GM18867 (cell line): ENCODE measurements around the gene OR7A10.

Source experiments
- ATAC-seq: cut with Tn5 transposase; IDR thresholded peaks from one replicate; pipeline ENCODE4 v1.9.1; 2021; ENCODE audit warnings: mild to moderate bottlenecking, moderate library complexity; ENCODE audit not compliant: unreplicated experiment

The OR7A10 gene

DNA sequence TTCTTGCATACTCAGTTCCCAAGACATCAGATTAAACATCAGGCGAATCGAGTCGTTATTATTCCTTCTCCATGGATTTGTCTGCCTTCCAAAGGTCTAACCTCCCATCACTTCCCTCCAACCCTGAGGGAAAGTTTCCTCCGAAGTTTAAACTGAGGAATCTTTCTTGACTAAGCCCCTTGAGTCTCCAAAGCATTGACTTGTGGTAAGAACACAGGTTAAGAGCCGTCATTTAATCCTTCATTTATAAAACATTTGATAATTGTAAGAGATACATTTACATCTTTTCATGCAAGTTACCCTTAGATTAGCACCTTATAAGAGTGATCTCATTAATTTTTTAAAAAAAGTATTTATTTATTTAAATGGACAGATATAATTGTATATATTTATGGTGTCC, at the start of gene OR7A10:
Gene OR7A10 (minus strand): TSS at position 101 of the 400 bp plus-strand sequence. CDS start 7,045 bp downstream, outside the sequence.
- no peak for ATAC-seq

DNA sequence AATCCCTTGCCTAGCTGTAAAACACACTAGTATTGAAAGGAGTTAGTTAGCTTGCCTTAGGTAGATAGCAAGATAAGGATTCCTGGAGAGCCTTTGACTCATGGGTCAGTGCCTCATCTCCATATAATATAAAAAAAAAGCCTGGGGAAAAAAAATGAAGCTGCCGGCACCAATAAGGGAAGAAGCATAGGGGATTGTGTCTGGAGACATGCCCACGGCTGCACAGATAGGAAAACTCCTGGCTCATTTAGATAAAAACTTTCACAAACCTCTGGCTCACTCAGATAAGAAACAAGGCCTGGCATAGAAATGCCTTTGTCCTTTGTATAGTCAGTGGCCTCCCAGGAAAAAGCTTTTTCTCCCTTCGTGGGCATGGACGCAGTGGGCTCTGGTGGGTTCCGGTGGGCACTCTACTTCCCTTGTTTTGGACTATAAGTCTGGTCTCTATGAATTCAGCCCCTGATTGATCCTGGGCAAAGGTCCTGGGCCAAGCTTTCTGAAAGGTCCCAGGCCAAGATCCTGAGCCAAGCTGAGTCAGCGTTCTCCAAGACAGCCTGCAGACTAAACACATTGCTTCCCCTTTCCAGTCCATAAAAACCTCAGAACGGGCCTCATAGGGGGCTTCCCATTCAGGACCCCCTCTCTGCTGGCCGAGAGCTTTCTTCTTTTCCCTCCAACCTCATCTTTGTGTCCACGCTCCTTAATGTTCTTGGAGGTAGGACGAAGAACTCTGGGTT, 42.1 kb upstream of the OR7A10 start:
- ATAC-seq: no peak

DNA sequence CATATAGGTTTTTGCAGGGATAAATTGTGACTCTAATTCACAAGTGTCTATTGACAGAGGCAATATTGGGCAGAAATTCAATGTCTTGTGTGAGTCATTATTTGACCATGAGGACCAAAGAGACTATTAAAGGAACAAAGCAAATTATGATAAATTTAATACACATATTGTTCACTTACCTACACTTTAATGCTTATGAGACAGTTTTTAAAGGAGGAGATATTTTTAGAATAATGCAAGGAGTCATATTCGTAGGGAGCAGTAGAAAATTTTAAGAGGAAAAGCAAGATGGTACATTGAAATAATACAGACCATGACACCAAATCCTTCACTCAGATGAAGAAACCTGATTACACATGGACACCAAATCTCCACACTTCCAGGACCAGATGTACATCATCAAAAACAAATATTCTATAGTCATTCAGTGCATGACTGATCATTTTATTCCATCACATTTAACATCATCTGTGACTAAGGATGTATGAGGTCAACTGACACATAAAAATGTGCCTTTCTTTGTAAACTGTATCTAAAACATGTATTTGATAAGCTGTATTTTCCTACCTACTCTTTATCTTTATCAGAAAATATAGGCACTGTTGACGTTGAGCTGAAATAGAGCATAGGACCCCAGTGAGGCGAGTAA, 41.4 kb upstream of the OR7A10 start:
- no peak for ATAC-seq

DNA sequence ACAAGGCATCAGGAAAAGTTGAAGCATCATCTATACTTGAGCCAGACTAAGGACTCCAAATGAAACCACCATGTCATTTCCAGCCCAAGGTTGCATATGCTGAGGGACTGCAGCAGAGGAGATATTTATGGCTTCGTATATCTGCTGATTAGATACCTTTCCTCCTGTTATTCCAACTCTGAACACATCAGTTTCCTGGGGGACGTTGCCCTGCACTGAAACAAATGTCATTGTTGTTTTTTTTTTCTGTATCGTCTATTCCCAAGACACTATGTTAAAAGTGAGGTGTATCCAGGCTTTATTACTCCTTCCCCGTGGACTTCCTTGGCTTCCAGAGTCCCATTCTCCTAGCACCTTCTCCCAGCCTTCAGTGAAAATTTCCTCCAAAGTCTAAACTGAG, 37.3 kb upstream of the OR7A10 start, which contains the start of gene OR7A17:
Gene OR7A17 (minus strand): TSS at position 101 of the 400 bp plus-strand sequence. CDS start 4,777 bp downstream, outside the sequence.
- no peak for ATAC-seq

DNA sequence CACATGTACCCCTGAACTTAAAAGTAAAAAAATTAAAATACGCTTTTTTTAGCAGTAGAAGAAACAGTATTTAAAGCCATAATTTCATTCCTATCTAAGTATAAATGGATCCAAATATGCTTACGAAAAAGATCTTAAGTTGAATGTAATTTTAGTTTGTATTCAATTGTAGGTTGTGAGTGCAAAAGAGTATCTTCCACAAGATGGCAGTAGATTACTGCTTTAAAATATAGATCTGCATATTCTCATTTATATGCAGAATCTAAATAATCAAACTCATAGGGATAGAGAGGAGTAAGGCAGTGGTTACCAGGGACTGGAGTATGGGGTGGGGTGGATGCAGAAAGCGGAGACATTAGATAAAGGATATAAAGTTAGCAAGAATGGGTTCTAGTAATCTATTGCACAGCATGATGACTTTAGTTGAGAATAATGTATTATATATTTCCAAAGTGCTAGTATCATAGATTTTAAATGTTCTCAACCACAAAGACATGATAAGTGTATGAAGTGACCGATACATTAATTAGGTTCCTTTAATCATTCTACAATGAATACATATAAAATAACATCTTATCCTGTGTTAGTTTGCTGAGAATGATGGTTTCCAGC, 23.0 kb upstream of the OR7A10 start:
- ATAC-seq: no peak

DNA sequence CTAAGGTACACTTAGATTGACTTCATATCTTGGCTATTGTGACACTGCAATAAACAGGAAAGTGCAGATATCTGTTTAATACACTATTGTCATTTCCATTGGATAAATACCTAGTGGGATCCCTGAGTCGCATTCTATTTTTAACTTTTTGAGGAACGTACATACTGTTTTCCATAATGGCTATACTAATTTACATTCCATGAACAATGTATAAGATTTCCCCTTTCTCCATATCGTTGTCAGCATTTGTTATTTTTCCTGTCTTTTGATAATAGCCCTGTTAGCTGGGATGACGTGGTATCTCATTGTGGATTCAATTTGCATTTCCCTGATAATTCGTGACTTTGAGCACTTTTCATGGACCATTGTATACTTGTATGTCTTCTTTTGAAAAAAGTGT, 19.8 kb upstream of the OR7A10 start:
- no peak for ATAC-seq

DNA sequence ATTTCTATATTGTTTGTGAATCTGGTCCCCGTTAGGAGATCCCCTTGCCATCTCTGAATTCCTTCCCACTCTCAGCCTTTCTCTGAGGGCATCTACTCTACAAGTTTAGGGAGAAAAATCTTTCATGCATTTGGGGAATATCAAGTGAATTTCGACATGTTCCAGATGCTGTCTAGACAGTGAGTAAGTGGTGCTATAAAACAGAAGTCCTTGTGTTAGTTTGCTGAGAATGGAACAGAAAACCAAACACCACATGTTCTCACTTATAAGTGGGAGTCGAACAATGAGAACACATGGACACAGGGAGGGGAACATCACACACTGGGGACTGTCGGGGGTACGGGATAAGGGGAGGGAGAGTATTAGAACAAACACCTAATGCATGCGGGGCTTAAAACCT, 5.1 kb downstream of the OR7A10 start:
- ATAC-seq: no peak

DNA sequence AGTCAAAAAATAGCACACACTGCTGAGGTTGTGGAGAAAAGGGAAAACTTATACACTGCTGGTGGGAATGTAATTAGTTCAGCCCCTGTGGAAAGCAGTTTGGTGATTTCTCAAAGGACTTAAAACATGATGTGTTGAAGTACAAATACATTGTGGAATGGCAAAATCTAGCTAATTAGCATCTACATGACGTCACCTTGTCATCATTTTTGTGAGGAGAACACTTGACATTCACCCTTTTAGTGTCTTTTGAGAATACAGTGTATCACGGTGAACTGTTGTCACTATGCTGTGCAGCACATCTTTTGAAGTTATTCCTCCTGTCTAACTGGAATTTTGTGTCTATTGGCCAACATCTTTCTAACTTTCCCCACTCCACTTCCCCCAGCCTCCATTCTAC, 5.6 kb downstream of the OR7A10 start:
- no peak for ATAC-seq

DNA sequence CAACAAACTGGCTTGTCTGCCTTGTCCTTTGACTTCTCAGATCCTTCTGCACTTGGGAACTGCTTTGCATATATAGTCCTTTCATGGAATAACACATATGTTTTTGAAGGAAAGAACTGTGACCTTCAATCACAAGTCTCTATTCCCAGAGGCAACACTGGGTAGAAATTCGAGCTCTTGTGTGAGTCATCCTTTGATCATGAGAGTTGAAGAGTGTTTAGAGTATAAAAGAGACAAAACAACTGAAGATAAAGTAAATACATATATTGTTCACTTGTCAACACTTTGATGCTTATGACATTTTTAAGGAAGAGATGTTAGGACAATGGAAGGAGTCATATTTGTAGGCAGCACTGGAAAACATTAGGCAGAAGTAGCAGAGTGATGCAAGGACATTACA, 8.5 kb downstream of the OR7A10 start:
- ATAC-seq: no peak

DNA sequence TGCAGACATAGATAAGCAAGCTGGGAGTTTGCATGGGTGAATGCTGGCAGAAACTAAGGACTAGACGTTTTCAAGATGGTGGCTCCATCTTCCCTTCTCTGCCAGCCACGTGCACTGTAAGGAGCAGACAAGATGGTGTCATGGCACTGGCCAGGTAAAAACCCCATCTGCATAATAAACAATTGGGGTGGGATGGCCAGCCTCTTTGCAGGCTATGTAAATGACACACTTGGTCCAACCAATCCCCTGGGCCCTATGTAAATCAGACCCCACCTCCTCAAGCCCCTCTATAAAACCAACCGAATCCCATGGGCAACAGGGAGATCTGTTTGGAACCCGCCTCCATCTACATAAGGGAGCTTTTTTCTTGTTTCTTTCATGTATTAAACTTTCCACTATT, 11.3 kb downstream of the OR7A10 start:
- no peak for ATAC-seq

DNA sequence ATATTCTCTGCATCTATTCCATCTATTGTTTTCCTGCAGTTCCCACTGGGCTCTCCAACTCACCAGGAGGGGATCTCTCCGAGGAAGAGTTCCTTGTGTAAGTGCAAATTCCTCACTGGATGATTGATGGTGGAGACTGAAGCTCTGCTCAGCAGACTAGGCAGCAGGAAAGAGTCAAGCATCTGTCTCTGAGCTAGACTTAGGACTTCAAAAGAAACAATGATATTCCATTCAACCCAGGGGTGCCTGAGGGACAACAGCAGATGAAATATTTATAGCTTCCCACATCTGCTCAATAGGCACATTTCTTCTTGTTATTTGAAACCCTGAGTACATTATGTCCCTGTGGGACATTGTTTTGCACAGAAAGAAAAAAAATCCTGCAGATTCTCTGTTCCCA, 13.7 kb downstream of the OR7A10 start, which contains the start of the genes OR7A5 and OR7C1:
Gene OR7A5 (minus strand): TSS at position 175 of the 400 bp plus-strand sequence. CDS start 6,944 bp downstream, outside the sequence.
Gene OR7C1 (minus strand): TSS at position 175 of the 400 bp plus-strand sequence. CDS start 35,049 bp downstream, outside the sequence.
- no peak for ATAC-seq

DNA sequence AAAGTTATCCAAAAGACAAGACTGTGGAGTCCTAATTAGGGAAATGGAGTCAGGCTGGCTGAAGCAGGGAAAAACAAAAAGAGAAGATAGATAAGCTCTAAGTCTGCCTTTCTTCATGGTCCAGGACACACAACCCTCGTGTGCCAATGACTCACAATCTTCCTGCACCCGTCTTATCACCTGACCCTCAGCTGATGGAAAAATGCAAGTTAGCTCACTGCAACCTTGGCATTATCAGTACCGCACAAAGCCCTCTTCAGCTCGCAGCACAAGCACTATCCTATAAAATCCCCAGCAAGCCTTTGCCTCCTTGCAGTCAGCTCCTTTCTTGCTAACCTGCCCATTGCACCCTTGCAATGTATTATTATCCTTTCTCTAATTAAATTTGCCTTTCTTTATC, 18.0 kb downstream of the OR7A10 start:
- no peak for ATAC-seq

DNA sequence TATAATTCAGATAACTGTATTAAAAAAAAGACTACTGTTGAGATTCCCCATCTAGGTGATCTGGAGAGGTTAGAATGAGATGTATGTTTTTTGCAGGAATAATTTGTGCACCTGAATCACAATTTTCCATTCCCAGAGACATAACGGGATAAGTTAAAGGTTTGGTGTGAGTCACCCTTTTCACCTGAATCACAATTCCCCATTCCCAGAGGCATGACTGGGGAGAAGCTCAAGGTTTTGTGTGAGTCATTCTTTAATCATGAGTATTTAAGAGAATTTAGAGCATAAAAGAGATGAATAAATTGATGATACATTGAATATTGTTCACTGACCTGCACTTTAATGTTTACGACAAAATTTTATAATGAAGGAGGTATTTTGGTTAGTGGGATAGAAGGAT, 22.7 kb downstream of the OR7A10 start:
- ATAC-seq: no peak

DNA sequence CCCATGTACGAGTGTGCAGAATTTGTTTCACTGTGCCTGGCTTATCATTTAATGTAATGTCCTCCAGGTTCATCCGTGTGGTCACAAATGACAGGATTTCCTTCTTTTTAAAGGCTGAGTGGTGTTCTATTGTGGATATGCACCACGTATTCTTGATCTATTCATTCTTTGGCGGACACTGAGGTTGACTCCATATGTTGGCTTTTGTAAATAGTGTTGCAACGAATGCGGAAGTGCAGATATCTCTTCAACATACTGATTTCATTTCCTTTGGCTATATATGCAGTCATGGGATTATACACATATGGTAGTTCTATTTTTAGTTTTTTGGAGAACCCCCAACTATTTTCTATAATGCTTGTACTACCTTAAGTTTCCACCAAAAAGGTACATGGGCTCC, 26.8 kb downstream of the OR7A10 start:
- ATAC-seq: no peak

DNA sequence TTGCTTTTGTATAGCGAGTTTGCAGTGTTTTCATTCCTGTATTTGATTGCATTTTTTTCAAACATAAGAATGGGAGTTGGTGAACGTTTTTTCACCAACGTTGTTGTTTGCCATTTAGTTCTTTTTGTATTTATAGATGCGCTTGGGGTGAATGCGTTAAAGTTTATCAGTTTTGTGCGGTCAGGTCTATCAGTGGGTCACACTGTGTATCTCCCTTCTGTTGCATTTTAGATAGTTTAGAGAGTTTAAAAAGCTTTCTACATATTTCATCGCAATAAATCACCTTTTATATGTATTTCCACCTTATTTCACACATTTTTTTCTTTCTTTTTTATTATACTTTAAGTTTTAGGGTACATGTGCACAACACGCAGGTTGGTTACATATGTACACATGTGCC, 30.1 kb downstream of the OR7A10 start:
- ATAC-seq: no peak

DNA sequence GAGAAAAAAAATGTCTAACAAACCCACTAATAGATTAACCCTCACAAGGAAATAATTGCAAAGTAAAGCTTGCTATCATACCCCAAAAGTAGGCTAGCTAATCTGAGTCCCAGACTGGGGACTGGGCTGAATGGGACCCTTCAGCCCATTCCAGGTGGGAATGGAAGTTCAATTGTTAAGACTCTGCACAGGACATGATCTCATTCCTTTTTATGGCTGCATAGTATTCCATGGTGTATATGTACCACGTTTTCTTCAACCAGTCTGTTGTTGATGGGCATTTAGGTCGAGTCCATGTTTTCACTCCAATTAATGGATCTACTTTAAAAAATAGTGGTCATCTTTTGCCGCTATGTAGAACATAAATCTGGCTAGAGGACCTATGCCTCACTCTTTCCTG, 31.7 kb downstream of the OR7A10 start:
- no peak for ATAC-seq

DNA sequence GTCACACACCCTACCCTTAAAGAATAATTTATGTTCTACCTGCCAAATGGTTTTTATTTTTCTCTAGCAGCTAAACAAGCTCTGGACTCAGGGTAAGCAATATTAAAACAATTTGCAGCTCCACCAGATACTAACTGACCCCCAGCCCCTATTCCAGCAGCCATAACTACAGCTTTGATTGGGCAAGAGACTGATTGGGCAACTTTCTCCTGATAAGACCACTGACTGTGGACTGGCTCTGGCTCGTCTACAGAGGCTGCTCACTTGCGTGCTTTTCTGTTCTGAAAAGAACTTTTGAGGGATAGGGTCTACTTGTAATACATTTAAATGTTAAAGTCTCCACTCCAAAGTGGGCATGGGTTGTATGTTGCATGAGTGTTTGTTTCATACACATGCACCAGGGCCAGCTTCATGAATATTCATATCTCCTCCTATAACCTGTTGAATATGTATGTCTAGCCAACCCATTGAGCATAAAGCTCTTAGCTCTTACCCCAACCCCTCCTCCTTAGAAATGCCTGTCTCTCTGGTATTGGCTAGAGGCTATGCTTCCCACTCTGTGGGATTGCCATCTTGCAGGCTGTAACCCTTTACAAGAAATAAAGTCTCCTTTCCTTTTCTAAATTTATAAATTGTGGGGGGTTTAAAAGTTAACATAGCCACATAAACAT, 33.6 kb downstream of the OR7A10 start:
- ATAC-seq: no peak

DNA sequence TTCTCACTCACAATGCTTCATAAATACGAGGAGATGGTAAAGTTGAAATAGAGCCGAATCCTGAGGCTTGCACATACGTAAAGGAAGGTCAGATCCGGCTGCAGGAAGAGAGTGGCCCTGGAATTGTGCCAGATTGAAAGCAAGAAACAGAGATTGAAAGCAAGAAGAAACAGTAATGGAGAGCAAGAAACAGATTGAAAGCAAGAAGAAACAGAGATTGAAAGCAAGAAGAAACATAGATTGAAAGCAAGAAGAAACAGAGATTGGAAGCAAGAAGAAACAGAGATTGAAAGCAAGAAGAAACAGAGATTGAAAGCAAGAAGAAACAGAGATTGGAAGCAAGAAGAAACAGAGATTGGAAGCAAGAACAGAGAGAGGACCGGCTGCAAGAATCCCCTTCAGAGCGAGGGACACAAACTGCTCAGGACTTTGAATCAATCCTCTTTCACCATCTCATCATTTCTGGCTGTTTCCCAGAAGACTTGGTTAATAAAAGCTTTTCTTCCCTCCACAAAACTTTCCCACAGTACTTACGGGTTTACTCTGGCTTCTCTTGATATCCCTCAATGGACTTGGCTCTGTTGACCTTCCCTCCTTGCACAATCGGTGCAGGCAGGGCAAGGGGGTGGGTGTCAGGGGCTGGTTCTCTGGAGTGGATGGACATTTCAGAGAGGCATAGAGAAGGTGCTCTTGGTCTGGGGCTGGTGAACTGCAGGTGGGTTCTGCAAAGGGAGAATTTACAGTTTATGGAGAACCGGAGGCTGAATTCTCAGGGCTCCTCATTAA, 39.3 kb downstream of the OR7A10 start:
- no peak for ATAC-seq

DNA sequence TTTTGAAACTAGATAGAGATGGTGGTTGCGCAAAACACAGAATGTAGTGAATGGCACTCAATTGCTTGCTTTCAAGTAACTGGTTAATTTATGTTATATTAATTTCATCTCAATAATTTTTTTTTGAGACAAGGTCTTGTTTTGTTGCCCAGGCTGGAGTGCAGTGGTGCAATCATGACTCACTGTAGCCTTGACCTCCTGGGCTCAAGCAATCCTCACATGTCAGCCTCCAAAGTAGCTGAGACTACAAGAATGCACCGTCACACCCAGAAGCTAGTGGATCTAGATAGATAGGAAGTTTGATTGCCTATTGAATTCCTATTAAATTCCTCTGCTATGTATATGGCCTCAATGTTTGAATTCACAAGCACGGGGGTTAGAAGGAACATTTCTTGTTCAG, 44.0 kb downstream of the OR7A10 start:
- no peak for ATAC-seq

DNA sequence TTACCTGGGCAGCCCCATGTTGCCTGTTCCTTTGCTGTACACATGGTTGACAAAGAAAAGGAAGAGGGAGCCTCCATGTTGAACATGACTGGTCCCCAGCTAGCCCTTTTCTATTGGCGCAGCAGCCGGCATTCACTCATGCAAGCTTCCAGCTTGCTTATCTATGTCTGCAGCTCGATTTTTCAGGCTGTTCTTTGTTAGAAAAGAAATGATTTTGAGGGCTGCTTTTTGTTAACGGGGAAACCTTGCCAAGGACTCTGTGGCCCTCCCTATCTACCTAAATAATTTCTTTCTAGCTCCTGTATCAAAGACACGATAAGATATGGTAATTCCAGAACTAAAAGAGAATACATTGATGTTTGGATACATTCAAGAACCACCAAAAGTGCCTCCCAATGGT, 50.0 kb downstream of the OR7A10 start:
- ATAC-seq: no peak
